ENCODE results near the gene MXD4. TPM values are rescaled to one million over a fixed set of nuclear protein-coding genes. Genes with fewer than 3 reads are reported as not detected.

The MXD4 gene
- total RNA-seq, 2 experiments from 2014 or later = 1.5 to 2.3 TPM

DNA sequence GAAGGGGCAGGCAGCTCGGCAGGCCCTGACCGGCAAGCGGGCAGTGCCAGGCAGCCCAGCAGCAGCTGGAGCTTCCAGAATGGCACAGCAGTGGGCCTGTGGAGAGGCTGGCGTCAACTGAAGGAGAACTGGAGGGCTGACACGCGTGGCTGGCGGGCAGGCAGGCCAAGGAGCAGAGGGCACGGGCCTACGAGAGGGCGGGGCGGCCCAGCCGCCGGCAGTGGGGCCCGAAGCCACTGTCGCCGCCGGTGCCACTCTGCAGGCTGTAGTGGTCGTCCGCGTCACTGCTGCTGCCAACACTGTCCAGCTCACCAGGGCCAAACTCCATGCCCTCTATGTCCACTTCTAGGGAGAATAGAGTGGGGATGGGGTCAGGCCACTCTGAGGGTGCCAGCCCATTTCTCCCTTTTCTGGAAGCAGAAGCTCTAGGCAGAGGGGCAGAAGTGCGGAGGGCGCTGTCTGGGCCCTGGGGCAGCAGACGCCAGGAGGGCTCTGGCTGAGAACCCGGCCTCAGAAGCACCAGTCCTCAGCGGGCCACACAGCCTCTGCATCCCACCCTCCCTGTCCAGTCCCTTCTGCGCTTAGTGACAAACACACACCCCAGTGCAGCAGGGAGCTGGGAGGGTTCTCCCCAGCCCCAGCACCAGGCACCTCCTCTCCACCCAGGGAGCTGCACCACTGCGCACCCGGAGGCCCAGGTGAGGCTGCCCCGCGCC is 11.4 kb downstream of the MXD4 start:
- H3K36me3 Mint-ChIP-seq (ENCODE audit: low read depth) = no peaks in the 10 kb centered on the region
- no peak for DNase-seq
- TF ChIP-seq, protein P1, sequence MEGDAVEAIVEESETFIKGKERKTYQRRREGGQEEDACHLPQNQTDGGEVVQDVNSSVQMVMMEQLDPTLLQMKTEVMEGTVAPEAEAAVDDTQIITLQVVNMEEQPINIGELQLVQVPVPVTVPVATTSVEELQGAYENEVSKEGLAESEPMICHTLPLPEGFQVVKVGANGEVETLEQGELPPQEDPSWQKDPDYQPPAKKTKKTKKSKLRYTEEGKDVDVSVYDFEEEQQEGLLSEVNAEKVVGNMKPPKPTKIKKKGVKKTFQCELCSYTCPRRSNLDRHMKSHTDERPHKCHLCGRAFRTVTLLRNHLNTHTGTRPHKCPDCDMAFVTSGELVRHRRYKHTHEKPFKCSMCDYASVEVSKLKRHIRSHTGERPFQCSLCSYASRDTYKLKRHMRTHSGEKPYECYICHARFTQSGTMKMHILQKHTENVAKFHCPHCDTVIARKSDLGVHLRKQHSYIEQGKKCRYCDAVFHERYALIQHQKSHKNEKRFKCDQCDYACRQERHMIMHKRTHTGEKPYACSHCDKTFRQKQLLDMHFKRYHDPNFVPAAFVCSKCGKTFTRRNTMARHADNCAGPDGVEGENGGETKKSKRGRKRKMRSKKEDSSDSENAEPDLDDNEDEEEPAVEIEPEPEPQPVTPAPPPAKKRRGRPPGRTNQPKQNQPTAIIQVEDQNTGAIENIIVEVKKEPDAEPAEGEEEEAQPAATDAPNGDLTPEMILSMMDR (IDR thresholded peaks at IDR 0.05) = no peak
- no peak for ATAC-seq
- no peaks in the 10 kb centered on the region for H3K9me3 Mint-ChIP-seq
- intact Hi-C loops (cut with micrococcal nuclease) = no loop called here
- POLR2A ChIA-PET = interaction anchor here (1.9 to 2.2 kb wide), 2 partner anchors 9 to 10 kb away, joined by 4 to 13 read pairs; partner anchors contain the start of genes HAUS3 and POLN
- CTCF ChIA-PET = interaction anchor here (1.1 kb wide), 1 partner anchor 30 kb away, joined by 3 read pairs; no protein-coding TSS in a partner anchor
- no peaks in the 10 kb centered on the region for H3K27me3 Mint-ChIP-seq
- H3K4me1 Mint-ChIP-seq (ENCODE audit: low read depth) = peaks cover 4% of the 10 kb centered on the region
- H3K4me3 Mint-ChIP-seq = no peak overlapping the region
- no peak overlapping the region for H3K27ac Mint-ChIP-seq

DNA sequence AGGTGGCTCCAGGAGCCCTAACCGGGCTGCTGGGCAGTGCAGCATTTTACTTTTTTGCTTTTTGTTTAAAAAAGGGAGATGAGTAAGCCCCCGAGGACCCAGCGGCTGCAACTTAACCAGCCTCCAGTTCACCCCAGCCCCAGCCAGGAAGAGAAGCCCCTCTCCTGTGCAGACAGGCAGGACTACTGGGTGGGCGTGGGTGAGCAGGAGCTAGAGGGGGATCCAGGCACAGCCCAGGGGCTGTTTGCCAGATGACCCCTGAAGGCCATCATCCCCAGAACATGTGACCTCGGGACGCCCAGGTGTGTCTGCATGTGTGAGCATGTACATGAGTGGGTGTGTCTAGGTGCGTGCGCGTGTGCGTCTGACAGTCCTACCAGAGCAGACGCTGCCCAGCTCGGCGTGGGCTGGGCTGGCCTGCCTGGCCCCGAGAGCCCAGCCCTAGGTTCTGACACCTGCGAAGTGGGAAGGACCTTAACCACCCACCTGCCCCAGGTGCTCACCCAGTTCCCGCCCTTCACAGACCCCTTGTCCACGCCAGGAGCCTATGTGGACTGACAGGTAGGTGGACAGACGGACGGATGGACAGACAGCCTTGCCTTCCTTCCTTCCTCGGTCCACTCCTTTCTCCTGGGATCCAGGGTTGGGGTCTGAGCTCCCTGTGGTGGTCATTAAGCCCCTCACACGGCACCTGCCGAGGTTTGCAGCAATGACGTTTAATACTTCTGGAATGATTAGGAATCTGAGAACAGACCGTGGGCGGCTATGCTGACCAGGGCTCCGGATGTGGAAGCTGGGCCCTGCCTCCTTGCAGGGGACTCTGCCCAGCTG is 12.2 kb downstream of the MXD4 start:
- no peak overlapping the region for H3K4me3 Mint-ChIP-seq
- H3K27me3 Mint-ChIP-seq = no peaks in the 10 kb centered on the region
- ChIA-PET CTCF (interaction anchor here (1.1 kb wide), 1 partner anchor 29 kb away, joined by 3 read pairs; no protein-coding TSS in a partner anchor), POLR2A (interaction anchor here (1.9 to 2.2 kb wide), 2 partner anchors 9 to 11 kb away, joined by 4 to 13 read pairs; partner anchors contain the start of genes HAUS3 and POLN)
- intact Hi-C loops (cut with micrococcal nuclease) = no loop called here
- H3K9me3 Mint-ChIP-seq = no peaks in the 10 kb centered on the region
- H3K4me1 Mint-ChIP-seq (ENCODE audit: low read depth) = peaks cover 11% of the 10 kb centered on the region
- TF ChIP-seq, protein P1 (IDR thresholded peaks at IDR 0.05) = no peak
- no peak for ATAC-seq
- no peak overlapping the region for H3K27ac Mint-ChIP-seq
- H3K36me3 Mint-ChIP-seq (ENCODE audit: low read depth) = no peaks in the 10 kb centered on the region
- no peak for DNase-seq

DNA sequence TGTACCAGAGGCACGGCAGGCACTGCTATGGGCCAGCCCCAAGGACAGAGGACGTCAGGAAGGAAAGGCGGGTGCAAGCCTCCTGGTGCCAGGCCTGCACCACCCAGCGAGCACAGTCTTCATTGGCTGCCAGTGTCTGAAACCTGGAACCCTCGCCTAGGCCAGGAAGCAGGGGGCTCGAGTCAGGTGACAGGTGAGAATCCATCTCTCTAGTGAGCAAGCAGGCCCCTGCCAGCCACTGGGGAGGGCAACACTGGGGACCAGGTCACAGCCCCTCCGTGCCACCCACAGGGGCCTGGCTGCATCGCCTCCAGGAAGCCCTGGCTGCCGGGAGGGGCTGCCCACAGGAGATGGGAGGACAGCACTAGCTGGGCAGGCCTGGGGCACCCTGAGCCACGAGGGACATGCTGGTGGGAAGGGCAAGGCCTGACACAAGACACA is 13.1 kb downstream of the MXD4 start:
- DNase-seq (no peak), ATAC-seq (no peak)
- TF ChIP-seq, protein P1 (IDR thresholded peaks at IDR 0.05) = no peak
- Mint-ChIP-seq H3K36me3 (ENCODE audit: low read depth) (no peaks in the 10 kb centered on the region), H3K27me3 (no peaks in the 10 kb centered on the region), H3K27ac (no peak overlapping the region), H3K4me1 (ENCODE audit: low read depth) (peaks cover 14% of the 10 kb centered on the region), H3K4me3 (no peak overlapping the region), H3K9me3 (no peaks in the 10 kb centered on the region)
- intact Hi-C loops (cut with micrococcal nuclease) = no loop called here
- POLR2A ChIA-PET = no interaction called here
- CTCF ChIA-PET = no interaction called here

DNA sequence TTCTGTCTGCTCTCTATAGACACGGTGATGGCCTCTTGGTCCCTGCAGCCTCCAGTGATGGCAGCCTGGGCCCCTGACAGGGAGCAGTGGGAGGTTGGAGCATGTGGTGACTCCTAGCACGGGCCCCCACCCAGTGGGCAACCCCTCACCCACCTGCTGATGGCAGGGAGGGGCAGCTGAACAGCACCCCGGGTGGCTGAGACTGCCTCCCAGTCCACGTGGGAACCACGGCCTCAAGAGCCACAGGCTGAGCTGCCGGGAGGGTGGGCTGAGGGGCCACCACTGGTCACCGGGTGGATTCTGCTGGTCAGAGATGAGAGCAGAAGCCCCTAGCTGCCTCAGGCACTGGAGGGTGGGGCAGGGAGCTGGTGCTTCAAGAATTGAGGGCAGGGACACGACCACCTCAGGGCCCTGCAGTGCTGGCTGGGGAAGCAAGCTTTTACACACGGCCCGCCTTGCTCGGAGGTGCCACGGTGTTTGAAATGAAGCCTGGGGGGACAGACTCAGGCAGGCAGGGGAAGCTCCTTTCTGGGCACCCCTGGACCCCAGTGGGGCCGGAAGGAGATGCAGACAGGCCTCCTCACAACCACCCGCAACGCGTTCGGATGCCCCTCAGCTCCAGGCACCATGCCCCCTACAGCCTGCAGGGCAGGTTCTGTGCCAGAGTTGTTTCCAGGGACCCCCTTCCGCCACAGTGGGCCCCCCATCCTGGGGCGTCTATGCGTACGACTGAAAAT is 13.7 kb downstream of the MXD4 start:
- Mint-ChIP-seq H3K9me3 (no peaks in the 10 kb centered on the region), H3K4me3 (no peak overlapping the region), H3K4me1 (ENCODE audit: low read depth) (peaks cover 18% of the 10 kb centered on the region), H3K36me3 (ENCODE audit: low read depth) (no peaks in the 10 kb centered on the region), H3K27ac (no peak overlapping the region), H3K27me3 (no peaks in the 10 kb centered on the region)
- intact Hi-C loops (cut with micrococcal nuclease) = no loop called here
- DNase-seq = no peak
- ChIA-PET CTCF (no interaction called here), POLR2A (no interaction called here)
- TF ChIP-seq, protein P1 (IDR thresholded peaks at IDR 0.05) = no peak
- no peak for ATAC-seq

All from activated CD8-positive, alpha-beta T cell treated with anti-CD3 and anti-CD28 coated beads for 36 hours (primary cell).